ENCODE results near the gene ALOX5. TPM values are rescaled to one million over a fixed set of nuclear protein-coding genes. Genes with fewer than 3 reads are reported as not detected.
"Not testable (repeated sequence)": the region's sequence is repeated elsewhere in the genome, so short reads cannot be mapped to it uniquely, and the experiment has no call there.

Gene ALOX5
- total RNA-seq, 2 donors from 2014 or later: 21.2 to 35.0 TPM

DNA sequence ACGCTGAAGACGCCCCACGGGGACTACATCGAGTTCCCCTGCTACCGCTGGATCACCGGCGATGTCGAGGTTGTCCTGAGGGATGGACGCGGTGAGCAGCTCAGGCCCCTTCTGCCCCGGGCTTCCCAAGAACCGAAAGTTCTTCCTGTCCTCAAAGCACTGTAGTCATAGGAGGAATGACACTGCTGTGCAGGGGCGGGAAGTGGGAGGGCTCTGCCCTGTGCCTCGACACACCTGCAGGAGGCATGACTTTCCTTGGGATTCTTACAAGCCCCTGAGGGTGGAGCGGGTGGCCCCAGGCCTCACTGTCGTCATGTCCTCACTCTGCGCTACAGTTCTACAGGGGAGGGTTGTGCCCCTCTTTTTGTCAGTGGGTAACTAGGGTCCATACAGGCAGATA lies 8.6 kb downstream of the ALOX5 start:
- WGBS: 90% methylated on average over 17 of the region's 17 CpGs
- H3K4me1 ChIP-seq (replicated peaks): no peaks in the 10 kb centered on the region
- no peak overlapping the region for H3K27ac ChIP-seq
- H3K4me3 ChIP-seq: no peak overlapping the region
- intact Hi-C loops (cut with DNase I): no loop called here
- peaks cover 5% of the 10 kb centered on the region for H3K27me3 ChIP-seq (replicated peaks; ENCODE audit: insufficient read depth)
- no peaks in the 10 kb centered on the region for H3K9me3 ChIP-seq
- no peak for DNase-seq (ENCODE audit: low spot score)
- H3K36me3 ChIP-seq: no peaks in the 10 kb centered on the region
- TF ChIP-seq POLR2A (IDR thresholded peaks at IDR 0.05) (no peak), POLR2AphosphoS5 (IDR thresholded peaks at IDR 0.05) (no peak)
- TF ChIP-seq, protein P1, sequence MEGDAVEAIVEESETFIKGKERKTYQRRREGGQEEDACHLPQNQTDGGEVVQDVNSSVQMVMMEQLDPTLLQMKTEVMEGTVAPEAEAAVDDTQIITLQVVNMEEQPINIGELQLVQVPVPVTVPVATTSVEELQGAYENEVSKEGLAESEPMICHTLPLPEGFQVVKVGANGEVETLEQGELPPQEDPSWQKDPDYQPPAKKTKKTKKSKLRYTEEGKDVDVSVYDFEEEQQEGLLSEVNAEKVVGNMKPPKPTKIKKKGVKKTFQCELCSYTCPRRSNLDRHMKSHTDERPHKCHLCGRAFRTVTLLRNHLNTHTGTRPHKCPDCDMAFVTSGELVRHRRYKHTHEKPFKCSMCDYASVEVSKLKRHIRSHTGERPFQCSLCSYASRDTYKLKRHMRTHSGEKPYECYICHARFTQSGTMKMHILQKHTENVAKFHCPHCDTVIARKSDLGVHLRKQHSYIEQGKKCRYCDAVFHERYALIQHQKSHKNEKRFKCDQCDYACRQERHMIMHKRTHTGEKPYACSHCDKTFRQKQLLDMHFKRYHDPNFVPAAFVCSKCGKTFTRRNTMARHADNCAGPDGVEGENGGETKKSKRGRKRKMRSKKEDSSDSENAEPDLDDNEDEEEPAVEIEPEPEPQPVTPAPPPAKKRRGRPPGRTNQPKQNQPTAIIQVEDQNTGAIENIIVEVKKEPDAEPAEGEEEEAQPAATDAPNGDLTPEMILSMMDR (IDR thresholded peaks at IDR 0.05): no peak

DNA sequence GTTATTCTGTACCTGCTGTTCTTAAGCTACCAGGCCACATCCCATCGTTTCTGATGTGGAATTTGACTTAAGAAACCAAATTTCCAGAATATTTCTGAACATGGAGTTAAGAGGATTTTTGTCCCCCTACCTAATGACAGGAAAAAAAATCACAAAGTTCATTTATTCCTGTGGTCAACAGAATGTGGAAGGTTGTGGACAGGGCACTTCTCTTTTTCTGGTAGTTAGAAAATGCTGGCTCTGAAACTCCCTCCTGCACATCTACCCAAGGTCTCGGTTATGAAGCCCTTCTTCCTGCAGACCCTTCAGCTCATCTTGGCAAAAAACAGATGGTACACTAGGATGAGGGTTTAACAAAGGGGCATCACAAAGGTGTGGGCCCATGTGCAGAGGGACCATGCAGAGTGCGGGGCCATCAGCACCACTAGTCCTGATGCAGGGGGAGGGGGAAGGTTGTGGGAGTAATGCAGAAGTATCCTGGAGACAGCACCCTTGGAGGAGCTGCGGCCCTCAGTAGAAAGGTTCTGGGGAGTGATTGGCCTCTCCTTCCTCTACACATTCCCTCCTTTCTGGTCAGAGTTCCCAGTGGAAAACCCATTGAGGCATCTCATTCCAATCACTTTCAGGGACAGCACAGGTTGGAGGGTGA lies 9.8 kb downstream of the ALOX5 start:
- no peaks in the 10 kb centered on the region for H3K4me1 ChIP-seq (replicated peaks)
- 85% methylated on average over 4 of the region's 4 CpGs for WGBS
- H3K27ac ChIP-seq: no peak overlapping the region
- H3K27me3 ChIP-seq (replicated peaks; ENCODE audit: insufficient read depth): peaks cover 1% of the 10 kb centered on the region
- no peak for TF ChIP-seq POLR2A (IDR thresholded peaks at IDR 0.05)
- TF ChIP-seq, protein P1 (IDR thresholded peaks at IDR 0.05): no peak
- no peak overlapping the region for H3K4me3 ChIP-seq
- H3K9me3 ChIP-seq: no peaks in the 10 kb centered on the region
- no peaks in the 10 kb centered on the region for H3K36me3 ChIP-seq
- intact Hi-C loops (cut with DNase I): no loop called here
- DNase-seq (ENCODE audit: low spot score): no peak

DNA sequence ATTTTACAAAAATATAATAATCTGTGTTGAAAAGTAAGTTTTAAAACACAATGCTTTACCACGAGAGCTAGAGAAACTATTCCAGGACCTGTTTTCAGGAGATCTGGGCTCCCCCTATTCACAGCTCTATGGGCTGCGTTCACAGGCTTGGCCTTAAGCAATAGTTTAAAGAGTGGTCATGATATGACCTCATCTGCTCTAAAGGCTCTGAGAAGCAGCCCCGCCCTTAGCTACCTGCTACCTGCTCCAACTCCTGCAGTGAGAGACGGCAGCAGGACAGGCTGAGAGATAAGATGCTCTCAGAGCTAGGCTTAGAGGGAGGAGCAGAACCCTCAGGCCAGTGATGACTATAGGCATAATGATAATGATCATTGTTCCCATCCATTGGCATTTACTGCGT lies 12.6 kb downstream of the ALOX5 start:
- no peaks in the 10 kb centered on the region for H3K27me3 ChIP-seq (replicated peaks; ENCODE audit: insufficient read depth)
- whole genome bisulfite sequencing: 79% methylated on average over 5 of the region's 5 CpGs
- intact Hi-C loops (cut with DNase I): no loop called here
- no peaks in the 10 kb centered on the region for H3K4me1 ChIP-seq (replicated peaks)
- TF ChIP-seq POLR2A (IDR thresholded peaks at IDR 0.05) (no peak), POLR2AphosphoS5 (IDR thresholded peaks at IDR 0.05) (no peak)
- TF ChIP-seq, protein P1 (IDR thresholded peaks at IDR 0.05): no peak
- H3K27ac ChIP-seq: no peak overlapping the region
- no peaks in the 10 kb centered on the region for H3K36me3 ChIP-seq
- no peak overlapping the region for H3K4me3 ChIP-seq
- H3K9me3 ChIP-seq: no peaks in the 10 kb centered on the region
- no peak for DNase-seq (ENCODE audit: low spot score)

DNA sequence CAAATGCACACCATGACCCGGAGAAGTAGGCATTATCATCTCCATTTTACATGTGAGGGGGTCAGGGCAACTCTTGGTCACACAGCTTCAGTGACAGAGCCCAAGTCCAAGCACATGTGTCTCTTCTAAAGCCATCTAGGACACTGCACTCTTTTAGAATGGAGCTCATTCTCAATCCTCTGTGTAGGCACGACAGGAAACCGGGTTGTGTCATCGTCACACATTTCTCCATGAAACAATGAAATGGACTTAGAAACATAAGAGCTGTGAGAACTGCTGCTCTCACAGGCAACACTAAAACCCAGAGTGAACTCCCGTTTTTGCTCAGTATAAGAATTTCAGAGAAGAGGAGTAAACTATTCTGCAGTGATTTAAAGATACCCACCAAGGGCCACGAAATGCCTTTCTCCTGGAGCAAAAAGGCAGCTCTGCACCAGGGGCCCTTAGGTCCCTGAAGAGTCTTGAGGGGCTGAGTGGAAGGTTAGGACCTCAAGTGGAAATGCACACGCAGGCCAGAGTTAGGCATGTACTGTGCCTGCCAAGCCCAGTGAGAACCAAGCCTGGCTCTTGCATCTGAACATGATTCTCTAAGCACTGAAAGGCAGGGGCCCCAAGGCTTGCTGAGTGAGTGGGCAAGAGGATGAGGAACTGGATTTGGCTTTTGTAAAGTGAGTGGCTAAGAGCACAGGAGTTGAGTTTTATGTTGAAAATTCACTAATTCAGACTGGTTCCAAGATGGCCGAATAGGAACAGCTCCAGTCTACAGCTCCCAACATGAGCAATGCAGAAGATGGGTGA lies 13.3 kb downstream of the ALOX5 start:
- Histone ChIP-seq H3K27ac (no peak overlapping the region), H3K4me1 (replicated peaks) (no peaks in the 10 kb centered on the region), H3K4me3 (no peak overlapping the region), H3K36me3 (no peaks in the 10 kb centered on the region), H3K27me3 (replicated peaks; ENCODE audit: insufficient read depth) (no peaks in the 10 kb centered on the region), H3K9me3 (no peaks in the 10 kb centered on the region)
- intact Hi-C loops (cut with DNase I): no loop called here
- DNase-seq (ENCODE audit: low spot score): no peak
- 90% methylated on average over 8 of the region's 8 CpGs for WGBS
- no peak for TF ChIP-seq POLR2A (IDR thresholded peaks at IDR 0.05)
- TF ChIP-seq, protein P1 (IDR thresholded peaks at IDR 0.05): no peak
- TF ChIP-seq POLR2AphosphoS5 (IDR thresholded peaks at IDR 0.05): no peak

DNA sequence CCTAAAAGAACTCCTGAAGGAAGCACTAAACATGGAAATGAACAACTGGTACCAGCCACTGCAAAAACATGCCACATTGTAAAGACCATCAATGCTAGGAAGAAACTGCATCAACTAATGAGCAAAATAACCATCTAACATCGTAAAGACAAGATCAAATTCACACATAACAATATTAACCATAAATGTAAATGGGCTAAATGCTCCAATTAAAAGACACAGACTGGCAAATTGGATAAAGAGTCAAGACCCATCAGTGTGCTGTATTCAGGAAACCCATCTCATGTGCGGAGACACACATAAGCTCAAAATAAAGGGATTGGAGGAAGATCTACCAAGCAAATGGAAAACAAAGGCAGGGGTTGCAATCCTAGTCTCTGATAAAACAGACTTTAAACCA lies 15.7 kb downstream of the ALOX5 start:
- DNase-seq (ENCODE audit: low spot score); H3K27ac ChIP-seq; H3K4me1 ChIP-seq (replicated peaks); intact Hi-C loops (cut with DNase I); H3K36me3 ChIP-seq; H3K4me3 ChIP-seq; H3K27me3 ChIP-seq (replicated peaks; ENCODE audit: insufficient read depth); H3K9me3 ChIP-seq: not testable (repeated sequence)
- 96% methylated on average over 2 of the region's 2 CpGs for WGBS

DNA sequence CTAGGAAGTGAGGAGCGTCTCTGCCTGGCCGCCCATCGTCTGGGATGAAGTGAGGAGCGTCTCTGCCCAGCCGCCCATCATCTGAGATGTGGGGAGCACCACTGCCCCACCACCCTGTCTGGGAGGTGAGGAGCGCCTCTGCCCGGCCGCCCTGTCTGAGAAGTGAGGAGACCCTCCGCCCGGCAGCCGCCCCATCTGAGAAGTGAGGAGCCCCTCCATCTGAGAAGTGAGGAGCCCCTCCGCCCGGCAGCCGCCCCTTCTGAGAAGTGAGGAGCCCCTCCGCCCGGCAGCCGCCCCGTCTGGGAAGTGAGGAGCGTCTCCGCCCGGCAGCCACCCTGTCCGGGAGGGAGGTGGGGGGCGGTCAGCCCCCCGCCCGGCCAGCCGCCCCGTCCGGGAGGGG lies 17.6 kb downstream of the ALOX5 start:
- H3K4me1 ChIP-seq (replicated peaks); DNase-seq (ENCODE audit: low spot score); H3K4me3 ChIP-seq; H3K27ac ChIP-seq; H3K9me3 ChIP-seq; H3K27me3 ChIP-seq (replicated peaks; ENCODE audit: insufficient read depth); intact Hi-C loops (cut with DNase I); H3K36me3 ChIP-seq: not testable (repeated sequence)
- WGBS: 94% methylated on average over 21 of the region's 28 CpGs
